Measurements from ENCODE around the gene MIP. TPM values are rescaled to one million over a fixed set of nuclear protein-coding genes. Genes with fewer than 3 reads are reported as not detected.
A peak's percentile ranks its signal among the peaks of the same experiment; 100 is the strongest.

Gene MIP
- total and polyA plus RNA-seq, 2 of the 13 experiments (the other 11 are each of a cell fraction or from before 2014, with no cell fraction given) = not detected

GRCh38 chr12:56488041-56488955 is 33.8 kb upstream of the MIP start, which contains the start of gene GLS2 (continued):
- peak; percentile 77; the same call in 1 of the 2 replicates for TF ChIP-seq NCOA1 (CRISPR knock-in tag; IDR thresholded peaks at IDR 0.05)
- TF ChIP-seq SMYD3 (CRISPR knock-in tag; IDR thresholded peaks at IDR 0.05) = no peak
- TF ChIP-seq MNT (IDR thresholded peaks at IDR 0.05) = no peak
- TF ChIP-seq ZBTB39 (CRISPR knock-in tag; IDR thresholded peaks at IDR 0.05) = peak; percentile 33; the same call in 1 of the 2 replicates
- TF ChIP-seq GATAD1 (CRISPR knock-in tag; IDR thresholded peaks at IDR 0.05) = peak; percentile 49; the same call in 1 of the 2 replicates
- no peak for TF ChIP-seq ARID2 (CRISPR knock-in tag; IDR thresholded peaks at IDR 0.05; ENCODE audit: borderline replicate concordance)
- no peak for TF ChIP-seq SP140L (CRISPR knock-in tag; IDR thresholded peaks at IDR 0.05; ENCODE audit: borderline replicate concordance)
- TF ChIP-seq PRDM10 (CRISPR knock-in tag; IDR thresholded peaks at IDR 0.05; ENCODE audit: low read depth) = no peak
- peak; percentile 99 for TF ChIP-seq ZNF263 (CRISPR knock-in tag; IDR thresholded peaks at IDR 0.05)
- TF ChIP-seq RERE (CRISPR knock-in tag; IDR thresholded peaks at IDR 0.05; ENCODE audit: low read depth) = no peak
- no peak for TF ChIP-seq MTF2 (CRISPR knock-in tag; IDR thresholded peaks at IDR 0.05; ENCODE audit: borderline replicate concordance)
- TF ChIP-seq KDM4B (CRISPR knock-in tag; IDR thresholded peaks at IDR 0.05) = no peak
- no peak for TF ChIP-seq ZNF556 (CRISPR knock-in tag; IDR thresholded peaks at IDR 0.05; ENCODE audit: borderline replicate concordance)
- 0 out of 2 replicates have a peak, but pooled peaks have one; percentile 0 for TF ChIP-seq MIER3 (CRISPR knock-in tag; IDR thresholded peaks at IDR 0.05; ENCODE audit: borderline replicate concordance)
- peak; percentile 99 for TF ChIP-seq MXD3 (CRISPR knock-in tag; IDR thresholded peaks at IDR 0.05)

Data from HepG2 (cell line).